Measurements from ENCODE around the gene SETD6.
A peak's percentile ranks its signal among the peaks of the same experiment; 100 is the strongest.
"Not testable (repeated sequence)": the region's sequence is repeated elsewhere in the genome, so short reads cannot be mapped to it uniquely, and the experiment has no call there.

The SETD6 gene

GRCh38 chr16:58515125-58515870 is at the start of gene SETD6:
TSS of gene SETD6 (plus strand) at chr16:58515517. CDS start at chr16:58515538, 21 bp downstream.
- DNase-seq, result peak; percentile 91

GRCh38 chr16:58465817-58466216 is 49.5 kb upstream of the SETD6 start:
- no peak for DNase-seq

DNA sequence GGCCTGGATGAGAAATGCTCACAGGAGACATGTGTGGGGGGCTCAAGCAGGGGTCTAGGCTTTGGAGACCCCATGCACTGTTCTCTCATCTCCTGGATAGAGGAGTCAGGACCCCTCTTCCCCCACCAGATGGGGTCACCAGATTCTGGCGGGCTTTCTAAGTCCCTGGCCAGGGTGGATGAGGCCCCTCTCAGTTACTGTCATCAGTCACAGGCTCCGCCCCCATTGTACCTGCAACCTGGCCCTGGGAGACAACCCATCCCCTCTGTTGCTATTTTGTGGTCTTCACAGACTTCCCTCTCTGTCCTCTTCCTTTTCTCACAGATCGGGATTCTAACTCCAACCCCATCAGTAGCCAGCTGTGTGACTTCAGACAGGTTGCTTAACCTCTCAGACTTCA is 48.9 kb upstream of the SETD6 start:
- DNase-seq, result no peak

DNA sequence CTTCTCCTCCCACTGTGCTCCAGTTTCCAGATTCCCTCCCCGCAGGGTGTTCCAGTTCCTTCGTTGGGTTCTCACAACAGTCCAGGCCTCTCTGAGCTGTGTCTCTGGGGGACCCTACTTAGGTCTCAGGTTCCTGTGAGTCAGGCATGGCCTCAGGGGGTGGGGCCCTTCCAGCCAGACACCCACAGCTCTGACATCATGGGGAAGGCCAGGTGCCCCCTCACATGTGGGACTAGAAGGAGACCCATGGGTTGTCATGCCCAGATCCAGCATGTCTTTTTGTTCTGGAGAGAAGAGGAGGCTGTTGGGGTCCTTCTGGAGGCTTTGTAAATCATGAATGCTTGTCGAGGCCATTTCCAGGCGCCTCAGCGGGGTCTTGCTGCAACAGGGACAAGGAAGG is 47.4 kb upstream of the SETD6 start:
- no peak for DNase-seq

DNA sequence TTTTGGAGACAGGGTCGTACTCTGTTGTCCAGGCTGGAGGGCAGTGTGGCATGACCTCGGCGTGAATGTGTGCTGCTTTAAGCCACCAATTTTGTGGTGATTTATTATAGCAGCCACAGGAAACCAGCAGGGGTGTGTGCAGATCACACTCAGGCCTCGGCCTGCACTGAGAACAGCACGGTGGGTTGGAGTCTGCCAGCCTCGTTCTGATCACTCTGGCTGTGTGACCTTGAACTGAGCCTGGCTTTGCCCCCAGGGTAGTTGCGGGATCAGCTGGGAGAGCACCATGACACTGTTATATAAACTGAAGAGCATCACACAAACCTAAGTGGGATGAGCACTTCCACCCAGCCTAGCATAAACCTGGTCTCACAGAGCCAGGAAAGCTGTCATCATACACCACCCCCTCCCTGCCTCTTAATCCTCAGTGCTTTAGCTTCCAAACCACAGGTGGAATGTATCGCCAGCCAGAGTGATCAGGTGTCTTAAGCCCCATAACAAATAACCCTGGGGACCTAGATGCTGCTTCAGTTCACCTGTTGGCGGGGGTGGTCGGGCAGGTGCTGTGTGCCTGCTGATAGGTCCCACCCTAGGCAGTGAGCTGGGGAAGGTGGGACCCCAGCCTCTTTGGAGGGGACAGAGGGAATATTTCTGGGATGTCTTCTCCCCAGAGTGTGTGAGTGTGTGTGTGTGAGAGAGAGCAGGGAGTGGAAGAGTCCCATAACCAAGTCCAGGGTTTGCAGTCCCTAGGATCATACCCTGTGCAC is 43.9 kb upstream of the SETD6 start:
- DNase-seq, result no peak

- DNase-seq, result no peak
These were observed 43.1 kb upstream of the SETD6 start for GRCh38 chr16:58472266-58472665.

- DNase-seq, result no peak
These were observed 42.5 kb upstream of the SETD6 start for GRCh38 chr16:58472827-58473226.

DNA sequence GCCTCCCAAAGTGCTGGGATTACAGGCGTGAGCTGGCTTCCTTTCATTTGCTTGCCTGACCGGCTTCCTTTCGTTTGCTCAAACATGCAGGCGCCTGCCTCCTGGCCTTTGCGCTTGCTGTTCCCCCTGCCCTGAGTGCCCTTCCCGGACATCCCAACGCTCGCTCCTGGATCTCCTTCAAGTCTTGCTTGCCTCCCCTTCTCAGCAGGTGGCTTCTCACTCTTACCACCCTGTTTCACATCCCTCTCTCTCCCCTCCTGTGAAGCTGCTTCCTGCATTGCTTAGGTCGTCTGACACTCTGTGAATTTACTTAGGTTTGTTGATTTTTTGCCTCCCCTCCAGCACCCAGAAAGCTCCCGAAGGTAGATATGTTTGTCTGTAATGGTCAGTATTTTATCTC is 41.0 kb upstream of the SETD6 start:
- no peak for DNase-seq

GRCh38 chr16:58475091-58475619 is 40.2 kb upstream of the SETD6 start:
- DNase-seq, result no peak

- no peak for DNase-seq
These were observed 38.5 kb upstream of the SETD6 start for GRCh38 chr16:58476791-58477190.

- no peak for DNase-seq
These were observed 36.9 kb upstream of the SETD6 start for GRCh38 chr16:58478427-58478826.

GRCh38 chr16:58481226-58481869 is 34.0 kb upstream of the SETD6 start:
- DNase-seq, result no peak

- no peak for DNase-seq
These were observed 33.4 kb upstream of the SETD6 start for GRCh38 chr16:58481931-58482330.

DNA sequence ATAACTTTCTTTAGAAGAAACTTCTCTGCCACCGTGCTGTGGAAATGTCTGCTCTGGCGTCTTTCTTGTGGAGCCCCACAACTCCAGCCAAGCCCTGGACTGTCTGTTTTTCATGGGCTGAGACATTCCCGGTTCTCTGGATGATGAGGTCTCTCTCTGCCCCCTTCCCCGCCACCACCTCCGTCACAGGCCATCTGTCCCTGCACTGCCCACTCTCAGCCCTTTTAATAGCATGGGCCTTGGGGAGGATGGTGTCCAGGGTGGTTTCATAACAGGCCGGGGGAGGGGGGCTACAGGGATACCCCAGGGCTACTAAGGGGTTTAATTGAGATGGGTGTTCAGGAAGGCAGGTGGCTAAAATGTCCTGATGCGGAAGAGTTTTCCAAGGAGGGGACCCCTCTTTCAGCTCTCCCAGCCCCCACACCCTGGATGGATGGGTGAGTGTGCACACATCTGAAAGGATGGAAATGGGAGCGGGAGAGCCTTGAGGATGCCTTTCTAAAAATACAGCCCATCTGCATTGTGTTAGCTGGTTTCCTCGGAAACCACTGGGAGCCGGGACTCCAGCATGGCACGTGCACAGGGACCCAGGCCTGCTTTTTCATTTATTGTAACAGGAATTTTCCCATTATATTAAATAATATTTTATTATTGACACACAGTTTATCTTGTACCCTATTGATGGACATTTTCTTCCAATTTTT is 30.0 kb upstream of the SETD6 start:
- DNase-seq, result no peak

DNA sequence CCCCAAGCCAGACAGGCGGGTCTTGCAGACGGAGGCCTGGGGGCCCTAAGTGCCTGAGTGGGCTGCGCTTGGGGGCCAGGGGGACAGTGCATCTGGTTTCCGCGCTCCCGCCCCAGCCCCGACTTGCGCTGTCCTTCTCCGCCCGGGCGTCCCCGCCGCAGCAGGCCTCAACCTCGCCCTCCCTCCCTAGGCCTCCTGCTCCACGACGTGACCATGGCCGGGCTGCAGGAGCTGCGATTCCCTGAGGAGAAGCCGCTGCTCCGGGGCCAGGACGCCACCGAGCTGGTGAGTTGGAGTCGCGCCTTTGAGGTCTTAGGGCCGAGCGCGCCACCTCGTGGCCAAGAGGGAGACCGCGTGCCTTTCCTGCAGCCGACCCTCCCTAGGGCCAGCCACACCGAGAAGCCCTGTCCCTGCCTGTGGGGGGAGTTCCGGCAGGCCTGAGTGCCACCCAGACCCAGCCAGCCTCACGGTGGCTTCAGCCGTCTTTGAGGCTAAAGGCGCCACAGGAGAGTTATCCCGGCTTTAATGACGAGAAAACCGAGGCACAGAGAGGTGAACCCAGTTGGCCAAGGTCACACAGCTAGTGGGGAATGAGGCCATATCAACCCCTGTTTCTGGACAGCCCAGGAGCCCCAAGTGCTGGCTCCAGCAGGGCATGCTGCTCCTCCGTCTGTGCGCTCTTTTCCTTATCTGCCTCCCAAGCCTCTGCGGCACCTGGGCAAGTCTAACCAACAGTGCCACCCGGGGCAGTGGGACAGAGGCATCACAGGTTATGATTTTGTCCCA is 27.6 kb upstream of the SETD6 start:
- peak; percentile 89 for DNase-seq

- DNase-seq, result no peak
These were observed 26.8 kb upstream of the SETD6 start for GRCh38 chr16:58488531-58488930.

GRCh38 chr16:58490065-58490464 is 25.3 kb upstream of the SETD6 start:
- no peak for DNase-seq

- not testable (repeated sequence) for DNase-seq
These were observed 24.8 kb upstream of the SETD6 start for GRCh38 chr16:58490539-58490938.

DNA sequence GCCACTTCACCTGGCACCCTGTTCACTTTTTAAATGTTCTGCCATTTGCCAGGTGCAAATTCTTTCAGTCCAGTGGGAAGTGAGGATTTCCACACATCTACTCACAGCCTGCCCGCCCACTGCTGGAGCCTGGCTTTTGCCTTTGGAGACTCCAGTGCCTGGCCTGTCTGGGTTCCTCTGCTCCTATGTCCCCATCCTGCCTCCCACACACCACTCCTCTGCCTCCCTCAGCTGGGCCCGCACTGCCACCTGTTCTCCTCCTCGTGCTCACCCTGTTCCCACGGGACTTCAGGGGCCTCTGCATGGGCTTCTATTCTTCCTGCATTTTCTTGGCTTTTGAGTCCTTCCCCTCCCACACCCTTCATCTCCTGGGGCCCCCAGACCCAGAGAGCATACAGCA is 23.3 kb upstream of the SETD6 start:
- no peak for DNase-seq

DNA sequence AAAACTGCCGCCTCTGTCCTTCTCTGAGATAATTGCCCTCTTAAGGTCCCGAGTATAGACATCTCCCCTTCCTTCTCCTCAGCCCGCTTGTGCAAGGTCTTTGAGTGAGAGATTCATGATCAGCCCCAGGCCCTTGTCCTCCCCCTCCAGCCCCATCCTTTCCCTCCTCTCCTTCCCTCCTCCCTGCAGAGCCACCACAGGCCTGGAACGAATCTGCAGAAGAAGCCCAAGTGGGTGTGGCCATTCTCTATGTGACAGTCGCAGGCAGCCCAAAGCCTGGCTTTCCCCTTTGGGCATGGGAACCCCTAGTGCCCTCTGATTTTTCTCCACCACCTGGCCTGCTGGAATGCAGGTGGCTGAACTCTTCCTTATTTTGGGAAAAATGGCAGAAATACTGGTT is 22.6 kb upstream of the SETD6 start:
- no peak for DNase-seq

DNA sequence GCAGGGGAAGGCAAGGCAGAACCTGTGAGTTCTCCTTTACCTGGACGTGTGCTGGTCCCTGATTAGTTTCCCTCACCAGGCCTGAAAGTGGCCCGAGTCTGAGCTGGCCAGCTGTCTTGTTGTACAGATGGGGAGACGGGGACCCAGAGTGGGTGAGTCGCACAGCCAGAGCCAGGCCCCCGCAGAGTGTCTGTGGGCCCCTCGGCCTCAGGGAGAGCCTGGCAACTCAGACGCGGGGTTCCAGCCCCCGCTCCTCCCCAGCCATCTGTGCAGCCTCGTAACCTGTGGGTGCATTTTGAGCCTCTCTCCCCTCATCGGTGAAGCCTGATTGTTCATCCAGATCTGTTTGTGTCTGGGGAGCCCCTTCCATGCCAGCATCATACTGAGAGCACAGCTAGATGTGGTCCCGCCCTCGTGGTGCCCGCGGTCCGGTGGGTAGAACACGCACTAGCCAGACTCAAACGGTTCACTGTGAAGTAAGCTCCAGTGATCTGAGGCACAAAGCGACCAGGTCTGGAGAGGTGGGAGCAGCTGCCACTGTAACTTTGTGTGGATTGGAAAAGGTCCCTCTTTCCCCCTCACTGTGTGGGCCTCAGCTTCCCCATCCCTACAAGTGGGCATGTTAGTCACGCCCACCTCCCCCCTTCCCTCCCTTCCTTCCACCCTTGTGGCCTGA is 21.4 kb upstream of the SETD6 start:
- no peak for DNase-seq
